Hepatocyte (in vitro differentiated cells): ENCODE results near the gene SPATA2.

Source experiments
- CTCF ChIP-seq: fragments of 200-600 bp; sonication (generic); IDR thresholded peaks from 2 replicates; pipeline ENCODE4 v1.5.1; 2016; ENCODE audit warnings: antibody characterized with exemption, mild to moderate bottlenecking; ENCODE audit not compliant: poor library complexity
- EZH2 ChIP-seq: fragments of 200-600 bp; sonication (generic); IDR thresholded peaks from 2 replicates; pipeline ENCODE4 v1.6.1; 2016; ENCODE audit warnings: antibody characterized with exemption, mild to moderate bottlenecking, borderline replicate concordance
- EZH2phosphoT487 ChIP-seq: fragments of 200-600 bp; sonication (generic); IDR thresholded peaks from one replicate; pipeline ENCODE4 v1.6.1; 2018; ENCODE audit warnings: antibody characterized with exemption, mild to moderate bottlenecking, low read depth, moderate library complexity; ENCODE audit not compliant: unreplicated experiment, severe bottlenecking

DNA sequence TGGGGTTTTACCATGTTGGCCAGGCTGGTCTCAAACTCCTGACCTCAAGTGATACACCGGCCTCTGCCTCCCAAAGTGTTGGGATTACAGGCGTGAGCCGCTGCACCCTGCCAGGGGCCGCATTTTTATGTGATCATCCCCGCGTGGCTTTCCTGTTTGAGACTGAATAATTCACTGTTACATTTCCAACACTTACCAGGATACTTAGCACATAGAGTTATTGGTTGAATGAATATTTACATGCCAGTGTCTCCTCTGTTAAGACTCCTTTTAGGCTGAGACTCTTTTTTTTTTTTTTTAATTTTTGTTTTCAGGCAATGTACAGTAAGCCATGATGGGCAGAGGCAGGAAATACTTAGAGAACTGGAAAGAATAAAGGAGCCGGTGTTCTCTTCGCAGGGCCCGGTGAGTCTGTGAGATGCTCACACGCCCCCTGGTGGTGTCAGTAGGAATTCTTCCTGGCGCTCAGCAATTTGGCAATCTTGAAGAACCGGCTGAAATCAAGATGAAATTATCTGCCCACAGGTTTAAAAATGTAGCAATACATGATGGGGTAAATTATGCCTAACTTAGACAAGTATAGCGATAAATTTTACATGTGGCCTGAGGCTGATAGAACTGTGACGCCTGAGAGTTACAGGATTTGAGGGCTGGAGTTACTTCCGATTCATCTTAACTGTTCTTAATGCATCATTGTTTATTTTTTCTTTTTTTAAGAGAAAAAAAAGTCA lies 13.2 kb upstream of the SPATA2 start:
- TF ChIP-seq CTCF (peak; percentile 96), EZH2phosphoT487 (no peak), EZH2 (no peak)
